Measurements from ENCODE around the gene KANSL1L. TPM values are rescaled to one million over a fixed set of nuclear protein-coding genes. Genes with fewer than 3 reads are reported as not detected.

KANSL1L gene
- total and polyA plus RNA-seq, 9 donors: 12.4 to 34.2 (median 14.9) TPM

DNA sequence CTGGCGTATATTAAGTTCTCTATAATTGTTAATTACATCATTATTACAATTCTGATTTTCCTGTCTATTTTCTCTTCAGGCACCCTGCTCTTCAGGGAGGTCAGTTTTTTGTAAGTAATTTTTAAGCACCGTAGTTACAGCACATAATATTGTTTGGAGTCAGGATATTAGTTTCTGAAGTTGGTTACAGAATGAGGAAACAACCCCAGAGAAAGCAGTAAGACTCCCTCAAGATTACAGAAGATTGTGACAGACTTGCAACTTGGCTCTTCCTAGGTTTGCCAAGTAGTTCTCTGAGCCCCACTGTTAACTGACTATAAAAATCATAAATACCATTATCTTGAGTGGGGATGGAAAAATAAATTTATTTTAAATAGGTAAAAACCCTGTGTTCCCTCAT is 167.8 kb downstream of the KANSL1L start:
- H3K9me3 ChIP-seq (replicated peaks; ENCODE audit: control insufficient read depth, low read depth, low read length): no peaks in the 10 kb centered on the region
- WGBS (ENCODE audit: insufficient coverage): no CpG with 5 or more reads among the region's 2 CpGs
- H3K4me3 ChIP-seq (ENCODE audit: low read length): peak overlapping the region; percentile 83
- peaks cover 6% of the 10 kb centered on the region for H3K4me1 ChIP-seq (ENCODE audit: control insufficient read depth, insufficient read depth, low read length)
- DNase-seq: no peak
- H3K27ac ChIP-seq (ENCODE audit: low read length): no peak overlapping the region
- no peaks in the 10 kb centered on the region for H3K27me3 ChIP-seq (ENCODE audit: control insufficient read depth, insufficient read depth, low read length)
- peaks cover 6% of the 10 kb centered on the region for H3K36me3 ChIP-seq (ENCODE audit: control insufficient read depth, insufficient read depth, low read length)

GRCh38 chr2:210002158-210003157 is 168.8 kb downstream of the KANSL1L start, which contains the start of gene RPE:
RPE (plus strand) TSS chr2:210002638; CDS start chr2:210002662, 24 bp downstream.
- H3K27ac ChIP-seq (ENCODE audit: low read length): peak within 1 kb of the TSS; percentile 82
- H3K27me3 ChIP-seq (ENCODE audit: control insufficient read depth, insufficient read depth, low read length): no peaks in the 10 kb centered on the region
- peak within 1 kb of the TSS; percentile 83 for H3K4me3 ChIP-seq (ENCODE audit: low read length)
- peak; percentile 97 for DNase-seq
- no peaks in the 10 kb centered on the region for H3K9me3 ChIP-seq (replicated peaks; ENCODE audit: control insufficient read depth, low read depth, low read length)
- H3K4me1 ChIP-seq (ENCODE audit: control insufficient read depth, insufficient read depth, low read length): peaks cover 6% of the 10 kb centered on the region
- peaks cover 6% of the 10 kb centered on the region for H3K36me3 ChIP-seq (ENCODE audit: control insufficient read depth, insufficient read depth, low read length)
- WGBS (ENCODE audit: insufficient coverage): 1% methylated on average over 46 of the region's 58 CpGs

DNA sequence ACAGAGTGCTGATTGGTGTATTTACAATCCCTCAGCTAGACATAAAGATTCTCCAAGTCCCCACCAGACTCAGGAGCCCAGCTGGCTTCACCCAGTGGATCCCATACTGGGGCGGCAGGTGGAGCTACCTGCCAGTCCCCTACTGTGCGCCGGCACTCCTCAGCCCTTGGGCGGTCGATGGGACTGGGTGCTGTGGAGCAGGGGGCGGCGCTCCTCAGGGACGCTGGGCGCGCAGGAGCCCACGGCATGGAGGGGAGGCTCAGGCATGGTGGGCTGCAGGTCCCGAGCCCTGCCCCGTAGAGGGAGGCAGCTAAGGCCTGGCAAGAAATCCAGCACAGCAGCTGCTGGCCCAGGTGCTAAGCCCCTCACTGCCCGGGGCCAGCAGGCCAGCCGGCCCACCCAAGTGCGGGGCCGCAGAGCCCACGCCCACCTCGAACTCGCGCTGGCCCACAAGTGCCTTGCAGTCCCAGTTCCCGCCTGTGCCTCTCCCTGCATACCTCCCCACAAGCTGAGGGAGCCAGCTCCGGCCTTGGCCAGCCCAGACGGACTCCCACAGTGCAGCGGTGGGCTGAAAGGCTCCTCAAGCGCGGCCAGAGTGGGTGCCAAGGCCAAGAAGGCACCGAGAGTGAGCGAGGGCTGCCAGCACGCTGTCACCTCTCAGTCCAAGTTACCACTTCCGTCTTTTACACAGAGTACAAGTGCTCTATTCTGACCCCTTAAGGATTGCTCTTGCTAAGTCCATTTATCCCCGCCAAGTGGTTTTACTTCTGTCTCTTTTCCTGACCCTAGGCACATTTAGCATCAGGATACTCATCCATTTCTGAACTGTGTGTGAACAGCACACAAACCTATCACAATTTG is 170.5 kb downstream of the KANSL1L start:
- peaks cover 6% of the 10 kb centered on the region for H3K4me1 ChIP-seq (ENCODE audit: control insufficient read depth, insufficient read depth, low read length)
- H3K9me3 ChIP-seq (replicated peaks; ENCODE audit: control insufficient read depth, low read depth, low read length): no peaks in the 10 kb centered on the region
- no peak overlapping the region for H3K4me3 ChIP-seq (ENCODE audit: low read length)
- H3K27me3 ChIP-seq (ENCODE audit: control insufficient read depth, insufficient read depth, low read length): no peaks in the 10 kb centered on the region
- H3K27ac ChIP-seq (ENCODE audit: low read length): no peak overlapping the region
- H3K36me3 ChIP-seq (ENCODE audit: control insufficient read depth, insufficient read depth, low read length): peaks cover 3% of the 10 kb centered on the region
- WGBS (ENCODE audit: insufficient coverage): 95% methylated on average over 31 of the region's 32 CpGs
- no peak for DNase-seq

DNA sequence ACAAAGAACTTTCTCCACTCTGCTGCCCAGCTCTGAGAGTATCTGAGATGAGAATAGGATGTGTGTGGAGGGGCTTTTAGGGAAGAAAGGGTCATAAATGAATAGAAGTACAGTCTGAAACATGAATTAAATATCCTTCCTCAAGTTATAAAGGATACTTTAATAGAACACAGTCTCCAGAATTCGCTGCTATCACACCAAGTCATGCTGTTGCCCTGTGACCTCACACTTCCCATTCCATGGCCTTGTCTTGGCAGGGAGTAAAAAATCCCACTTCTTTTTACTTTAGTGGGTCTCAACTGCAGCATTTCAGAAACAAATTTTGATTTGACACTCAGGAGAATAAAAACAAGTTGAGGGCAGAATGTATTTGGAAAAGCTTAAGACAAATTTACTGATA is 172.6 kb downstream of the KANSL1L start:
- H3K27ac ChIP-seq (ENCODE audit: low read length): no peak overlapping the region
- no peaks in the 10 kb centered on the region for H3K27me3 ChIP-seq (ENCODE audit: control insufficient read depth, insufficient read depth, low read length)
- H3K36me3 ChIP-seq (ENCODE audit: control insufficient read depth, insufficient read depth, low read length): no peaks in the 10 kb centered on the region
- DNase-seq: no peak
- H3K9me3 ChIP-seq (replicated peaks; ENCODE audit: control insufficient read depth, low read depth, low read length): no peaks in the 10 kb centered on the region
- H3K4me1 ChIP-seq (ENCODE audit: control insufficient read depth, insufficient read depth, low read length): peaks cover 5% of the 10 kb centered on the region
- no peak overlapping the region for H3K4me3 ChIP-seq (ENCODE audit: low read length)
- WGBS (ENCODE audit: insufficient coverage): no CpG with 5 or more reads among the region's 1 CpG

DNA sequence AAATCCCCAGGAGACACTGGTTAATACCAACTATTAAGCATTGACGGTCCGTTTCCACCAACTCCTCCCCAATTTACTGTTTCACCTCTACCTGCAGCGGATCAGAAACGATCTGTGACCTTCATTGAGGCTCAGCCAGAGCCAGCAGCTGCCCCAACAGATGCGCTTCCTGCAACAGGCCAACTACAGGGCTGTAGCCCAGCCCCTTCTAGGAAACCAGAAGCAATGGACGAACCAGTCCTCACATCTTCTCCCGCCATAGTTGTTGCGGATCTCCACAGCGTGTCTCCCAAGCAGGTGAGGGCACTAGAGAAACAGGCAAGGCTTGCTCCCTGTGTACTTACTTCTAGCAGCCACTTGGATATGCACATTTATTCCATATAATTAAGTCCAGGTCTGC is 177.2 kb downstream of the KANSL1L start:
- no peak for DNase-seq
- no peak overlapping the region for H3K4me3 ChIP-seq (ENCODE audit: low read length)
- H3K9me3 ChIP-seq (replicated peaks; ENCODE audit: control insufficient read depth, low read depth, low read length): no peaks in the 10 kb centered on the region
- H3K4me1 ChIP-seq (ENCODE audit: control insufficient read depth, insufficient read depth, low read length): no peaks in the 10 kb centered on the region
- H3K36me3 ChIP-seq (ENCODE audit: control insufficient read depth, insufficient read depth, low read length): no peaks in the 10 kb centered on the region
- H3K27ac ChIP-seq (ENCODE audit: low read length): no peak overlapping the region
- 80% methylated on average over 9 of the region's 9 CpGs for WGBS (ENCODE audit: insufficient coverage)
- H3K27me3 ChIP-seq (ENCODE audit: control insufficient read depth, insufficient read depth, low read length): no peaks in the 10 kb centered on the region

DNA sequence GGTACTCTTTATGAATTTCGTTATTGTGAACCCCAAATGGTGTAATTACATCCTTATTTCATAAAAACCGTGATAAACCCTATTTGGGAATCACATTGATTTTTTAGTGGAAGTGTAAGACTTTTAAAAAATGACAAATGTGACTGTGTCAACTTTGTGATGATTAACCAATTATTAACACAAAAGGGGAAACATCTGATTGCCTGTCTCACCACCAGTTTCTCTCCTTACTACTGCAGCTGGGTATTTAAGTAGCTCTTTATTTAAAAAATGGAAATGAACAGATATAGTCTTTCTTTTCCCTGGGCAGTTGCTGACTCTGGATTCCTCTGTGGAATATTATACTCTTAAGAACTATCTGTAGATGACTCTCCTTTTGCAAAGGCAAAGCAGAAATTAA is 180.4 kb downstream of the KANSL1L start:
- Histone ChIP-seq H3K4me3 (ENCODE audit: low read length) (no peak overlapping the region), H3K27ac (ENCODE audit: low read length) (no peak overlapping the region), H3K4me1 (ENCODE audit: control insufficient read depth, insufficient read depth, low read length) (no peaks in the 10 kb centered on the region), H3K9me3 (replicated peaks; ENCODE audit: control insufficient read depth, low read depth, low read length) (no peaks in the 10 kb centered on the region), H3K27me3 (ENCODE audit: control insufficient read depth, insufficient read depth, low read length) (no peaks in the 10 kb centered on the region), H3K36me3 (ENCODE audit: control insufficient read depth, insufficient read depth, low read length) (no peaks in the 10 kb centered on the region)
- no peak for DNase-seq
- no CpG with 5 or more reads among the region's 2 CpGs for WGBS (ENCODE audit: insufficient coverage)

GRCh38 chr2:209988010-209988409 is 183.2 kb downstream of the KANSL1L start:
- no peaks in the 10 kb centered on the region for H3K4me1 ChIP-seq (ENCODE audit: control insufficient read depth, insufficient read depth, low read length)
- DNase-seq: no peak
- H3K9me3 ChIP-seq (replicated peaks; ENCODE audit: control insufficient read depth, low read depth, low read length): no peaks in the 10 kb centered on the region
- no peak overlapping the region for H3K27ac ChIP-seq (ENCODE audit: low read length)
- H3K4me3 ChIP-seq (ENCODE audit: low read length): no peak overlapping the region
- WGBS (ENCODE audit: insufficient coverage): no CpG with 5 or more reads among the region's 4 CpGs
- H3K27me3 ChIP-seq (ENCODE audit: control insufficient read depth, insufficient read depth, low read length): no peaks in the 10 kb centered on the region
- no peaks in the 10 kb centered on the region for H3K36me3 ChIP-seq (ENCODE audit: control insufficient read depth, insufficient read depth, low read length)

- no CpG with 5 or more reads among the region's 2 CpGs for WGBS (ENCODE audit: insufficient coverage)
- no peaks in the 10 kb centered on the region for H3K9me3 ChIP-seq (replicated peaks; ENCODE audit: control insufficient read depth, low read depth, low read length)
- no peaks in the 10 kb centered on the region for H3K36me3 ChIP-seq (ENCODE audit: control insufficient read depth, insufficient read depth, low read length)
- DNase-seq: no peak
- no peaks in the 10 kb centered on the region for H3K27me3 ChIP-seq (ENCODE audit: control insufficient read depth, insufficient read depth, low read length)
- no peak overlapping the region for H3K4me3 ChIP-seq (ENCODE audit: low read length)
- H3K27ac ChIP-seq (ENCODE audit: low read length): no peak overlapping the region
- H3K4me1 ChIP-seq (ENCODE audit: control insufficient read depth, insufficient read depth, low read length): no peaks in the 10 kb centered on the region
Observed at GRCh38 chr2:209986415-209986814, 184.8 kb downstream of the KANSL1L start.

DNA sequence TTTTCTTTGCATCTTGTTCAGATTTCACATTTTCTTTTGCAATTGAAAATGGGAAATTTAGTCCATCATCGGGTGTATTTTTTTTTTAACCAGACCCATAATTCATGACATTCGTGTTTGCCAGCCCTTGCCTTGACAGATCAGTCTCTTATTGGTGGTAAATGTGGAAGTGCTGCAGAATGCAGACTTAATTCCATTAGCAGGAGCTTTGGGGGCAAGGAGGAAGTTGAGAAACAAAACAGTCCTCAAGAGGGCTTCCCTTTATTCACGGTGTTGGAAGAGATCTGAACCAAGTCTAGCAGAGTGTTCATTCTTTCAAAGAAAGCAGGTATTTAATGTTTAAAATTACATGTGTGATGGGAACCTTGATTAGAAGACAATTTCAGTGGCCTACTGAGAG is 185.3 kb downstream of the KANSL1L start:
- DNase-seq: peak; percentile 16
- no peaks in the 10 kb centered on the region for H3K4me1 ChIP-seq (ENCODE audit: control insufficient read depth, insufficient read depth, low read length)
- no peaks in the 10 kb centered on the region for H3K27me3 ChIP-seq (ENCODE audit: control insufficient read depth, insufficient read depth, low read length)
- H3K36me3 ChIP-seq (ENCODE audit: control insufficient read depth, insufficient read depth, low read length): no peaks in the 10 kb centered on the region
- H3K4me3 ChIP-seq (ENCODE audit: low read length): no peak overlapping the region
- WGBS (ENCODE audit: insufficient coverage): 50% methylated on average over 1 of the region's 3 CpGs
- H3K9me3 ChIP-seq (replicated peaks; ENCODE audit: control insufficient read depth, low read depth, low read length): no peaks in the 10 kb centered on the region
- H3K27ac ChIP-seq (ENCODE audit: low read length): no peak overlapping the region

DNA sequence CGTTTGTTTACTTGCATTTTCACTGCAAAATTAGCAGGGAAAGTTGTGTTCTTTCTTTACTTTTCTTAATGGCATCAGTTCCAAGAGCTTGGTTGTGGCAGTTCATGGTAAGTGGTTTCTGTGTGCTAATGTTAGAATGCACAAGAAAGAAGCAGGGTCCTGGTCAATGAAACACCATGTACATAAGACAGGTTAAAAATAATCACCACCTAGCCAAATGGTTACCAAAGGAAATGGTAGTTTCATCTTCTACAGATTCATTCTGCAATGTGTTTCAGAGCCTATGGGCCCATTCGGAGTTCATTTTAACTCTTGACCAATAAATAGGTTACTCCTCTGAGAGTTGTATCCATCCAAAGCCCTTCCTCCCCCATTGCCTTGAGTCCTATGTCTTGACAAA is 186.9 kb downstream of the KANSL1L start:
- Histone ChIP-seq H3K36me3 (ENCODE audit: control insufficient read depth, insufficient read depth, low read length) (no peaks in the 10 kb centered on the region), H3K4me3 (ENCODE audit: low read length) (no peak overlapping the region), H3K9me3 (replicated peaks; ENCODE audit: control insufficient read depth, low read depth, low read length) (no peaks in the 10 kb centered on the region), H3K27ac (ENCODE audit: low read length) (no peak overlapping the region), H3K4me1 (ENCODE audit: control insufficient read depth, insufficient read depth, low read length) (no peaks in the 10 kb centered on the region), H3K27me3 (ENCODE audit: control insufficient read depth, insufficient read depth, low read length) (no peaks in the 10 kb centered on the region)
- 71% methylated on average over 1 of the region's 2 CpGs for WGBS (ENCODE audit: insufficient coverage)
- DNase-seq: no peak

Data from muscle of leg (tissue), 11 donors.